ENCODE results near the gene ERF.

Gene ERF

DNA sequence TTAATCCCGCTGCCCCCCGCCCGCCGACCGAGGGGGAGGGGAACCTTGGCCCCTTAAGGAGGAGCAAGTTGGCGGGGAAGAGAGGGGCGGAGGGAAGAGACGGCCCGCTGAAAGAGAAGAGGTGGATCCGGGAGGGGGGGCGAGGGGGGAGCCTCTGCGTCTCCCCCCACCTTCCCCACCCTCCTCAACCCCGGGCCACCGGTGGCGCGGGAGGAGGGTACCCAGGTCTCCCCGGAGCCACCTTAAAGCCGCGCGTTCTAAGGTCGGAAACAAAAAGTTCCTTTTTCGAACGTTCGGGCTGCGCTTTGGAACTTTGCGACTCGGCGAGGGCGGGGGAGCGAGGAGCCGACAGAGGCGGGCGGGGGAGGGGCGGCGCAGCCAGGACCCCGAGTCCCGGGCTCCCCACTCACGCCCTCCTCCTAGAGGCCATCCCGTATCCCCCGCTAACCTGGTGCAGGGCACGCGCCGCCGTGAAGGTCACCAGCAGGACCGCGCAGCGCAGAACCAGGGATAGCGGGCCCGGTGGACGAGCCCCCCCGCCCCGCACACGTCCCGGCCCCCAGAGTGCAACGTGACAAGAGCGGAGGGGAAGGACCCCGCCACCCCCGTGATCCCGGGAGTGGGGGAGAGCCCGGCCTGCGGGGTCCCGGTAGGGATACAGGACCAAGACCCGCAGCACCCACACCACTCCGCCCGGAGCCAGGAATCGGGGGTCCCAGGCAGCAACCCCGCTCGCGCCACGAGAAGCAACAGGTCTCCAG is 659 bp downstream of the ERF start:
- in situ Hi-C loops (cut with MboI; ENCODE audit: low sequenced_read_pairs) = no loop called here

DNA sequence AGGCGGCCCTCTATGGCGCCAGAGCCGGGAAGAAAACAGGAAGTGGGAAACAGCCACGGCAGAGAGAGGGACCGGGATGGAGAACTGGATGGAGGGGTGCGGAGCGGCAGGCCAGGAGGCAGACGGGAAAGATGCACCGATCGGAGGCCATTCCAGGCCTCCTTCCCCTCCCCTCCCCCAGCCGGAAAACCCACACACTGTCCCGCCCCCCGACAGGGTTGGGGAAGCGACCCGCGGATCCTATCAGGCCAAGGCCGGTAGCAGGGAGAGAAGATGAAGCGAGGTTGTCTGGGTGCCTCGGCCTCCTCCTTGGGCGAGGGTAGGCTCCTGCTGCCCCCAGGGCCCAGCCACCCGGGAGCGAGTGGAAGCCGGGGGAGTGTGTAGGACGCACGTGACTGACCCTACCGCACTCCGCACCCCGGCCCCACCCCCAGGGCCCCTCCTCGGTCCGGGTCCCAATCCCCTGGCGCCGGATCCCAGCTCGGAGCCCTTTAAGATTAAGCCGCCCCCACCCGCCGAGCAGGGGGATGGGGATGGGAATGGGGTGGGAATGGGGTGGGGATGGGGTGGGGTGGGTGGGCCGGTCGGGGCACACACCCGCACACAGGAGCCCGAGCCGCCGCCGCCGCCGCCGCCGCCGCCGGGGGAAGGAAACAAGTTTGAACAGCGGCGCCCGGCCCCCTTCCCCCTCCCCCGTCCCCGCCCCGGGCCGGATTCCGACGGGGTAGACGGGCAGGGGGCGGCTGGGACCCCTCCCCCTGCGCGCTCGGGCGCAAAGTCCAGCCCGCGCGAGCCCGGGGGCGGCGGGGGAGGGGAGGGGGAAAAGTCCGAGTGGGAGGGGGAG is 1.5 kb downstream of the ERF start:
- in situ Hi-C loops (cut with MboI; ENCODE audit: low sequenced_read_pairs) = no loop called here

DNA sequence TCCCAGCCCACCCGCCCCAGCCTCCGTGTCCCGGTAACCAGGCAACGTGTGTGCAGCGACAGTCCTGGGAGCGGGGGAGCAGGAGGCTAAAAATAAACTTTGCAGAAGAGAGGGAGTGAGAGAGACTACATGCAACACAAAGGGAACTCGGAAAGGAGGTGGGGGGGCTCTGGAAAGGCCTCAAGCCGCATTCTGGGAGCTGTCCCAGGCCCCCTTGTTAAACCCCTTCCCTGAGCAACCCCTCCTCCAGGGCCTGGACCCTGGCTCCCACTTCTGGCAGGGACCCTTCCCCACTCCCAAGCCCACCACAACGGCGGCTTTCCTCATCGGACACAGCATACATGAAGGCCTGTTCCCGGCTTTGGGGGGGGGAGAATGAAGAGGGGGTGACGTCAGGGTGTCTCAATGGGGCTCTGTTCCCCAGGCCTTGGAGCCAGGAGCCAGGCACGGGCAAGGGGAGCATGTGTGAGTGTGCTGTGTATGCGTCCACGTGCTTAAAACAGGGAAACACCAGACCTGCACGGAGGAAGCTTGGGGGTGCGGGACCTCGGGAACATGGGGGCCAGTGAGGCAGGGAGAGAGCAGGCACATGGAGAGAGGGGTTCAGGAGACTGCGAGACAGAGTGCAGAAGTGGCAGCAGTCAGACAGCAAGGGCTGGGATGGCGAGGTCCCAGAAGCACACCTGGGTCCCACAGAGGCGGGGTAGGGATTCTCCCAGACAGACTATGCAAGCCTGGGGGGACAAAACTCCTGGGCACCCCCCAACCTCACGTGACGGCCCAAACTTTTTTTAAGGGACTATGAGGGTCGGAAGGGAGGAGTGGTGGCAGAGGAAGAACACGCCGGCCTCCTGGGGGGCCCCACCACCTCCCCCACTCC is 2.3 kb downstream of the ERF start:
- in situ Hi-C loops (cut with MboI; ENCODE audit: low sequenced_read_pairs) = no loop called here

DNA sequence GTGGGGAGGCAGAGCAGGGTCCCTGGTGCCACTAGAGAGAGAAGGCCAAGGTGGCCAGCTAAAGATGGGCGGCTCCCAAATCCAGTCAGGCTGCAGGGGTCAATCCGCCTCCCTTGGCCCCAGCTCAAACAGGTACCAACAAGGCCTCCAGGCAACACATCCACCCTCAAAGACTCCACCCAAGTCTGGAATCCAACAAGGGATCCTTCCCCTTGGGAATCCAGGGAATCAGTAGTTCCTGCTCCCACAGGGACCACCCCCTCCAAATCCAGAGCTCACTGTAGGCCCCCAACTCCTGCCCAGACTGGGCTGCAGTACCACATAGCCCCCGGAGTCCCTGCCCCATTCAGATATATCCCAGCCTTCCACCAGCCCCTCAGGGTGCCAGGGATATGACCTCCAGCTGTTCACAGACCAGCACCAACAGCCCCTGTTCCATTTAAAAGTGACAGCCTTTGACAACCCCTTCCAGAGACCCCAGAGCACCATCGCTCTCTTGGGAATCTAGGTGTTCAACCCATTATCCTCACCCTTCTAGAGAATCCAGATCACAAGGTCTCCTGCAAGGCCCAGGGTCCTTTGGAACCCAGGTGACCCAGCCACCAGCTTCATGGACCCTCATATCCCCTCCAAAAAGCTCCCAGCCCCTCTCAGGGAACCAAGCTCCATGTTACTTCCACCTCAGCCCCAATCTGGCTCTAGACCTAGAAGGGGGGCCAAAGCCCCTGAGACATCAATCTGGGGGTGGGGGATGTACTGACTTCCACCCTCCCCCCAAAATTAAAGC is 3.2 kb downstream of the ERF start:
- in situ Hi-C loops (cut with MboI; ENCODE audit: low sequenced_read_pairs) = no loop called here

DNA sequence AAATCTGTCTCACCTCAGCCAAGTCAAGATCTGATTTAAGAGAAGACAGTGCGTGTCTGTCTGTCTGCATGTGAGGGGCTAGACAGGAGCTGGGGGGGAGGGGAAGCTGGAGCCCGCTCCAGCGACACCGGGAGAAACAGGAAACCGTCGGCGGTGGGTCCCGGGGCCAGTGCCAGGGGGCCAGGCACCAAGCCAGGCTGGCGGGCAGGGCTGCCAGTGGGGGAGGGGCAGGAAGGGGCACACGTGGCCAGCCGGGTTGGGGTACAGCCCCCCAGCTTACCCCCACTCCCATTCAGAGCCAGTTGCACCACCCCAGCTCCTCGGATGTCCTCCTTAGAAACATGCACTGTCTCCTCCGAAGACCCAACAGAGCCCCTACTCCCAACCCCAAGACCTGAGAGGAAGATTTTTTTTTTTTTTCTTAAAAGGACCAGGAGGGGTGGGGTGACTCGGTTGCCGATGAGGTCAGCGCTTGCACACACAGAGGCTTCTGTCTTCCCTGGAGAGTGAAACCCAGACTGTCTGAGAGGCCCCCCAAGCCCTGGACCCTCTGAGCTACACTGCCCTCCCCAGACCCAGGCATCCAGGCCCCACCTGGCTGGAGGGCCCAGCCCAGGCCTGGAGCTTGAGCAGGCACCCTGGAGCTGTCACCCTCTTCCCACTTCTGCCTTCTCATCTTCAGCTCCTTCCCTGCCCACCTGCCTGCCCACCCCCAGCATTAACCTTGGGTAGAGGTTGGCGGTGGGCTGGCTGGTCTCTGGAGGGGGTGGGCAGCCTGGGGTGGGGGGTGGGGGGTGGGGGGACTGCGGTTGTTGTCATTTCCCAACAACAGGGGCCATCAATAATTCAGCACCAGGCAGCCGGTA is 4.0 kb downstream of the ERF start:
- in situ Hi-C loops (cut with MboI; ENCODE audit: low sequenced_read_pairs) = no loop called here

DNA sequence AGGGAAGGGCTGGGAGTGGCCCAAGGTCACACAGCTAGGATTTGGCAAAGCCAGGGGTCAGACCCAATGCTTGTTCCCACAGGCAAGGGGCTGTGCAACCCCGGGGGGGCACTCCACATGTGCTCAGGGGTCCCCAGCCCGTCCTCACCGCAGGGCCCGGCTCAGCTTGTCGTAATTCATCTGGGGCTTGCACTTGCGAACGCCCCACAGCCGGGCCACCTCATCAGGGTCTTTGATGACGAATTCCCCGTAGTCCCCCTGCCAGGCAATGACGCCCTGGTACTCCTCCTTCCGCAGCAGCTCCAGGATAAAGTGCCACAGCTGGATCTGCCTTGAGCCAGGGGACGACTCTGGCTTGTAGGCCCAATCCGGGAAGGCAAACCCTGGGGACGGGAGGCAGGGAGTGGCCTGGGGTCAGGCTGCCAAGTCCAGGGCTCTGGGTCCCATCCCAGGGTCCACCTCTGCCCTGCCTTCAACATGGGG is 4.7 kb downstream of the ERF start:
- in situ Hi-C loops (cut with MboI; ENCODE audit: low sequenced_read_pairs) = no loop called here

DNA sequence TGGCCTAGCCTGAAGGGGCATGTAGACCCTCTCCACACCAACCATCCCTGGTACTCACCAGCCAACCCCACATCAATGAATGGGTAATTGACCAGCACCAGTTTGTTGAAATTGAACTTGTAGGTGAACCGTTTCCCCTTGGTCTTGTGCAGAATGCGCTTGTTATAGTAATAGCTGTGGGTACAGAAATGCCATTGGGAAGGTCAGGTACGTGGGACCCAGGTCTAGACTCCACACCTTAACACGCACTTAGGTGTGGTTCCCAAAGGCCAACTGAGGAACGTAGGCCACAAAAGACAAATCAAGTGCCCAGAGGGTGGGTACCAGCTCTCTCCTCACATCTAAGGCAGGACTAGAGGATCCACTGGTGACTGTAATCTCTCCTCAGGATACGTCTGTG is 5.2 kb downstream of the ERF start:
- in situ Hi-C loops (cut with MboI; ENCODE audit: low sequenced_read_pairs) = no loop called here

DNA sequence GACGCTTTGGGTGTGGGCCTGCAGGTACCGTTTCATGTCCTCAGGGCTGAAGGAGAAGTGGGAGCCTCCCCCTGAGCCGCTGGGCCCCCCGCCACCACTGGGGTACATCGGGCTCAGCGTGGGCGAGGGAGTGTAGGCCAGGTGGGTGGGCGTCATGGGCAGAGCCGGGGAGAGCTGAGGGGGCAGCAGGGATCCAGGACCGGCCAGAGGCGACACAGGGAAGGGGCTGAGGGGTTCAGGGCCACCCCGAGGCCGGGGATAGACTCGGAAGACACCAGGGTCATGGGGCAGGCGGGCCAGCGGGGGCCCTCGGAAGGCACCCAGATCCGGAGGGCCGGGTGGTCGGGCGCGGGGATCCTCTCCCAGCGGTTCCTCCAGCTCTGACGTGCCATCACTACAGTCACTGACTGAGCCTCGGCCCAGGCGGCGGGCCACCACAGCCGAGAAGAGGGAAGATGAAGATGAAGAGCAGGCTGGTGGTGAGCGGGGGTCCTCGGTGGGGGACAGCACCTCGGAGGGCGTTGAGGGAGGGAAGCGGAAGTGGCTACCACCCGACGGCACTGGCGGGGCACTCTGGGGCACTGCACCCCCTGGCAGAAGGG is 5.7 kb downstream of the ERF start:
- in situ Hi-C loops (cut with MboI; ENCODE audit: low sequenced_read_pairs) = no loop called here

DNA sequence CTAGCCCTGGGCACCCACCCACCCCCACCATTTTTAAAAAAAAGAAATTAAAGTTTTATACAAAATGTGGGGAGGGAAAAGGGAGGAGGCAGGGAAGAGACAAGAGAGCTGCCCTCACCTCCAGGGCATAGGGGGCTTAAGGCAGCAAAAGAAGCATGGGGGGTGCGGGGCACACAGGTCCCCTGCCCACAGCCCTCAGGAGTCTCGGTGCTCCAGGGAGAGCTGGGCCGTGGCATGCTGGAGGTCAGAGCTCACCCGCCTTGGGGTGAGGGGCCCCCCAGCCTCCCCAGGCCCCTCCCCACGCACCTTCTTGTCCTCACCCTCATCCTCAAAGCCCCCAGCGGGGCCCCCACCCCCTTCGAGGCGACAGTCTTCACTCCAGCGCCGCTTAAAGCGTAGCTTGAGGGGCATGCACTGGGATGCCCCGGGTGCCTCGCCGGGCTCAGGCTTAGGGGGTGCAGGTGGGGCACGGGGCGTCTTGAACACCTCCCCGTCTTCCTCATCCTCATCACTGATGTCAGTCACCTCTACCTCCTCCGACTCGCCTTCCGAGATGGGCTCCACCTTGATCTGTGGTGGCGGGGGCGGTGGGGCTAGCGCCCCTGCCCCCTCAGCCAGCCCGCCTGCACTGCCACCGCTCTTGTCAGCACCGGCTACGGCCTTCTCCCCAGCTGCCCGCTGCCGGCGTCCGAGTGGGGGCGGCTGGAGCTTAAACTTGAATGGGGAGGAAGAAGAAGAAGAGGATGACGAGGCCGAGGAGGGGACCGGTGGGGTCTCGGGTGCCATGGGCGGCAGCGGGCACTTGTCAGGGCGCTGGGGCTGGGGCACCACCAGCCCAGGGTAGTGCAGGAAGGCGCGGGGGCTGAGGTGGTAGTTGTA is 6.4 kb downstream of the ERF start:
- in situ Hi-C loops (cut with MboI; ENCODE audit: low sequenced_read_pairs) = no loop called here

DNA sequence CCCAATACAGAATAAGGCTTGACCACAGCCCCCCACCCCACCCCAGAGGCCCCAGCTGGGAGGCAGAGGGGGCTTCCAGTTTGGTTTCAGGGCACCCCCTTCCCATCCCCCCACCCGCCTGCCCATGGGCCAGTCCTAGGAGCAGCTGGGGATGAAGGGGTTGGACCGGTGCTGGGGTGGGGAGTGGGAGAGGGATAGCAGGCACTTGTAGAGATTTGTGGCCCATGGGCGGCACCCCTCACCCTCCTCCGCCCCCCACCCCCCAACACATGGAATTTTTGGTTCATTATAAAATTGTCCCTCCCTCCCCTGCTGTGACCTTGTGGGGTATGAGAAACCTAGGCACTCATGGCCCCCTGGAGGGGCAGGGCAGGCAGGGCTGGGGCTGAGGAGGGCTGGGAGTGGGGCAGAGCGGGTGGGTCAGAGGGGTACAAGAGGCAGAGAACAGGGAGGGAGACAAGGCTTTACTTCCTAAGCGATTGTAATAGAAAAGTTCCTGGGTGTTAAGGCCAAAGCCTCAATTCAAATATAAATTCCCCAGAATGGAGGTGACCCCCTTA is 7.2 kb downstream of the ERF start:
- in situ Hi-C loops (cut with MboI; ENCODE audit: low sequenced_read_pairs) = no loop called here

DNA sequence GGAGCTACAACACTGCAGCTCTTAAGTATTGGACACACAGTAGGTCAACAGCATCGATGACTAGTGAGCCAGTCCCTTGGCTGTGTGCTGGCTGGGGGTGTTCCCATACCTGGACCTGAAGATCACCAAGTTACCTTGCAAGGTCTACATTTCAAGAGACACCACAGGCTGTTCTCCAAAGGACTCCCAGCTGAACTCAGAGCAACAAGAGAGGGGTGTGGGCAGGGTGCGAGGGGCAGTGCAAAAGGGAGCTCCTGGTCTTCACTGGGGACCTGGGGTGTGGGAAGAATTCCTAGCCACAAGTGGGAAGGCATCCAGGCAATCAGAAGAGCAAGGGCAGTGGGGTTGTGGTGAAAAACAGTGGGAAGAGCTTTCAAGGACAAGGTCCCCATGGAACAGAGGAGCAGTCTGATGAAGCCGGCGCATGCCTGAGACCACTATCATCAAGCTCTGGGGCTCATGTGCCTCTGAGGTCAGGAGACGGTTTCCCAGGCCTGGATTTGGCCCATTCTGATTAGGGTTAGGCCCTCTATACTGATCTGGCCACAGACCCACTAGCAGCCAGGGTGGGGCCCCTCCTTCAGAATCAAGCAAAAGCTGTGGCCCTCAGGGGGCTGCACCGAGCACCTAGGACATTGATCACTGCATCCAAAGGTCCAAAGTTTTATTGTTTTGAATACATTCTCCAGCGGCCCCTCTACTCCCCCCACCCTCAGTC is 7.8 kb downstream of the ERF start:
- in situ Hi-C loops (cut with MboI; ENCODE audit: low sequenced_read_pairs) = no loop called here

DNA sequence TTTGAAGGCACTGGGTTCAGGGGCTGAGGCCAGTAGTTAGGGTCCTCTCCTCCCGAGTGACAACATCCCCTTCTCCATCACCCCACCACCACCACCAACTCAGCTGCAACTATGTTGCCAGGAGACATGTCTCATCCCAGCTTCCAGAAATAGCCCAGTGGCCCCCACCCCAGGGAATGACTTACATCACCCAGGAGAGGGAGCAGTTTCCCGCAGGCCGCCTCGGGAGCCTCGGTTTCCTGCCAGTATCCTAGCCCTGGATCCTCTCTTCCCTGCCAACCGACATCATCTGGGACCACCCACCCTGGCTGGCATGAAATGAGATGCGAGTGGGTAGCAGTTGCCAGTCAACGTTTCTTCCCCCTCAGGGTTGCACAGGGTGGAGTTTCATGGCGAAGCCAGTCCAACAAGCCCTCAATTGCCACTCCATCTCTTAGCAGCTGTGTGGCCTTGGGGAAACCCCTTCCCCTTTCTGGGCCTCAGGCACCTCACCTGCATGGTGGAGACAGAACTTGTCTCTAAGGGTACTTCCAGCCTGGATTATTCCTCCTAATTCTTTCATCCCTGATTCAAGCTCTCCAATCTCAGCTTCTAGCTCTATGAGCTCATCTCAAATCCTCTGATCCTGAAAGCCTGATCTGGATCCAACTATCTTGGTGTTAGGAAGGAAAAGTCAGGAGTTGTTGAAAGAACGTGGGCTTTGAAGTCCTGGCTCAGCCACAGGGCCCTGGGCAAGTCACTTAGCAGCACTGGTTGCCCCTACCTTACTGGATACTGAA is 8.6 kb downstream of the ERF start:
- in situ Hi-C loops (cut with MboI; ENCODE audit: low sequenced_read_pairs) = no loop called here

DNA sequence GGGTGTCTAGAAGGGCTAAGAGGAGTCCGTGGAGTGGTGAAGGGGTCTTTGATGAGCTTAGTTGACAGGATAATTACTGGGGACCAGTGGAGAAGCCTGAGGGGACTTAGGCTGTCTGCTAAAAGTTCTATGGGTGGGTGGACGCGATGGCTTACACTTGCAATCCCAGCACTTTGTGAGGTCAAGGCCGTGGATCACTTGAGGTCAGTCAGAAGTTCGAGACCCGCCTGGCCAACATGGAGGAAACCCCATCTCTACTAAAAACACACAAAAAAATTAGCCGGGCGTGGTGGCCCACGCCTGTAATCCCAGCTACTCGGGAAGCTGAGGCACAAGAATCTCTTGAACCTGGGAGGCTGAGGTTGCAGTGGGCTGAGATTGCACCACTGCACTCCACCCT is 9.7 kb downstream of the ERF start:
- in situ Hi-C loops (cut with MboI; ENCODE audit: low sequenced_read_pairs) = no loop called here

DNA sequence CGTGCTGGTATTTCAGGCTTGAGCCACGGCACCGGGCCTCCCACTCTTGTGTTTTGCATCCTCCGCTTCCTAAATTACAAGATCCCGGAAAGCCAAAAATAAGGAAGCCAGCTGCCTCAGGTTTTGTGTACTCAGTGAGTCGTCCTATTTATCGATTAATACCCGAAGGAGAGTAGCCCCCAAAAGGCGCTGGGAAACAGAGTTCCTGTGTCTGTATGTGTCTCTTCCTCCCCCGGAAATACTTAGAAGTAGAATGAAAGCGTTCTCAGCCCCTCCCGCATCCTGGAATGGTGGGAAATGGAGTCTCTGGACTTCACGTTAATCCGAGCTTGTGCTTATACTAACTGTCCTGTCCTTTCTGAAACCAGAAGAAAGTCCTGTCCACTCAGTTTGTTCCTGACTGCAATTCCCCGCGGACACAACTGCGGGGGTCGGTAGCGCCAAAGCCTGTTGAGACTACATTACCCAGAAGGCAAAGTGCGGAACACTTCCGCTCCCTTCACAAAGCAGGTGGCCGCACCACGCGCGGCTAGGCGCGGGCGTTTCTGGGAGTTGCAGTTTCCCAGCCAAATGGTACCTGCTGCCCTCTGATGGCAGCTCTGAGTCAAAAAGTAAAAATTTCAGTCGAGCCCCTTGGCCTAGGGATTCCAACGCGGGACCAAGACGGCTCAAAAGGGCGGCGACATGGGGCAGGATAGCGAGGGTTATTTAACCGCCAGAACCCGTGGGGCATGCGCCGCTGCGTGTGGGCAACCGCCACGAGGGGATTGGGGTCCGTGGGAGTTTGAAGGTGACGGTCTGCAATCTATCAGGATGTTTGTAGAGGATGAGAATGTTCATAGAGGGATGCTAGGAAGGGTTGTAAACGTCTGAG is 10.3 kb downstream of the ERF start:
- in situ Hi-C loops (cut with MboI; ENCODE audit: low sequenced_read_pairs) = no loop called here

All from HL-60/S4 (cell line).